8988T (cell line): Measurements from ENCODE around the gene KCNA5.

ENCODE experiments used
- DNase-seq: peaks from one replicate; pipeline ENCODE4 v3.0.0; 2011

The KCNA5 gene

DNA sequence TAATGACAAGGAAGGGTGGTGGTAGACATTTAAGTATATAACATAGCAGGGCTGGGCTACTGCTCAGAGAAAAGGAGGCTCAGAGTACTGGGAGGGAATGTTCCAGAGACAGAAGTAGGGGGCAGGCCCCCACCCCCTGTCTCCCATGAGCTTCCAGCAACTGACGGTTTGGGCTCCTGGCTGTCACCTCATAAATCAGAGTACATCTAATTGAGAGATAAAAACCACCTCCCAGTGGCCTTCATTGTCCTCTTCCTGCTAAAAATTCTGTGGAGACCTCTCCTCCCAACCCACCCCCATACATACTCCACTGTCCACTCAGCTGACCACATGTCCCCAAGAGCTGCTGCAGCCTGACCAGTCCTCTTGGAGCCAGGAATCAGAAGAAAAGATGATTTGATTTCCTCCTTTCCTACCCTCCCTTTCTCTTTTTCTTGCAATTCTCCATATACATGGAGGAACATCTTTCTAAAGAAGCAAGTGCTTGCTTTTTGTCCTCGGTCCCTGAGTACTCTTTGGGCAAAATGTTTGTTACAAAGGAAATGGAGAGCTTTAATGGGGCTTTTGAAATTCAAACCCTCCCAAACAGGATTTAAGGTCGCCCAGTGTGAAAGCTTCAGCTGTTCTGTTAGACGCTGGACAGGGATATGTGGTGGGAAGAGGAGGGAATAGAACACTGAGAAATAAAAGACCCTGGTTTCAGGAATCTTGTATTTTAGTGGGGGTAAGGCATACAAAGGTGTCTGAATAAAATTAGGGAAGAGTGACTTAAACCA is 16.4 kb upstream of the KCNA5 start:
- no peak for DNase-seq

DNA sequence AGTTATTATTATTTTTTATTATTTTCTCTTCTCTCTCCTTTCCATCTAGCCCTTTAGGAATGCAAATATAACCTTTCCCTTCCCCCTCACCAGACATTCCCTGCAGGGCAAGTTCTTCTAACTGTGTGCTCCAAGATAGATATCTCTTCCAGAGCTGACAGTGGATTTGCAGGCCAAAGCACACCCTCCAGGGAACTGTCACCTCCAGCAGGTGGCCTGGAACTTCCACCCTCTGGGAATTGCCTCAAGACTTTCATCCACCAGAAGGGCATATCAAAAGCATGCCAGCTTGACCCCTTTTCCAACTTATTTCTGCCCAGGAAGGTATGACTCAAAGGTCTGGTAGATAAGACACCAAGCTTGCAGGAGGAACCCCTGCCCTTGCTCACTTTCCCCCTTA is 13.6 kb upstream of the KCNA5 start:
- no peak for DNase-seq

DNA sequence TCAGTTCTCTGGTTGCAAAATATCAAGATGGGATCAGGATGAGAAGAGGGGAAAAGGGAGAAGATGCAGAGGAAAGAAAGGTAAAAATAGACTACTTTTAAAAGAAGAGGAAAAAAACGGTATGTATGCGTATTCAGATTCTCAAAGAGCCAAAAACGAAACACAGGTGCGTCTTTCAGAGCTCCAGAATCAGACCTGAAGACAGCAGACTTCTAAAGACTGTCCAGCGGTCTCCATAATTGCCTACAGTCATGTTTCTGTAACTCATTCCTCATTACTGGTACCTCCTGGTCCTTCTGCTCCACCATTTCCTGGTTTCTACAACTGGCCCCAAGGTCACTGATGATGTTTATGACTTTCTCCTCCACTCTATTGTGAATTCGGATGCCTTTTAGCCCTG is 12.4 kb upstream of the KCNA5 start:
- no peak for DNase-seq

DNA sequence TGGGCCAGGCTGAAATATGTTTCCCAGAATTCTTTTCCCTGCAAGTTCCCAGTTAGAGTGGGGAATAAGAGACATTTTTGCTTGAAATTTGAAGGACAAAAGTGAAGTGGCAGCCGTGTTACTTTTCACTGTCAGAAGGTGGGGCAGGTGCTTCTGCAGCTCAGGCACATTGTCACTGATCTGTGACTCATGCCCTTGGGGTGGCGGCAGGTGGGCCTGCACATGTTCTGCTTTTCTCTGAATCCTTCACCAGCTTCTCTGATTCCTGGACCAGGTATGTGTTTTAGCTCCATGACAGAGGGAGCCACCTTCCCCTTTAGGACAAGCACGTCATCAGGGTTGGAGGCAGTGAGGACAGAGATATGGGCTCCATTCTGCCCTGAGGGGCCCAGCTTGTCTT is 11.7 kb upstream of the KCNA5 start:
- DNase-seq: no peak

DNA sequence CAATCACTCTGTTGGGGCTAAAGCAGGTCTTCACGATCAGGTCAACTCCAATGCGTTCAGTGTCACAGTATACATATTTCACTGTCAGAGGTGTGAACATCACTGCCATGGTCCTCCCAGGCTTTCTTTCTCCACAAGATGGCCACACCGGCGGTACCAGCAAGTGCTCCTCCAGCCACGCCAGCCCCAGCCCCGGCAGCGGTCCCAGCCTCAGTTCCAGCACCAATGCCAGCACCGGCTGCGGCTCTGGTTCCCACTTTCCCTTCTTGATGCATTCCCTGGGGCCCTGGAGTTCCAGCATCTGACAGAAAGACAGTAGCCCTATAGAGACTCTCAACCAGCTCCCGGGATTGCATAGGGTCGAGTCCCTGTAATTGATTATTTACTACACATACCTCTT is 10.9 kb upstream of the KCNA5 start:
- no peak for DNase-seq

DNA sequence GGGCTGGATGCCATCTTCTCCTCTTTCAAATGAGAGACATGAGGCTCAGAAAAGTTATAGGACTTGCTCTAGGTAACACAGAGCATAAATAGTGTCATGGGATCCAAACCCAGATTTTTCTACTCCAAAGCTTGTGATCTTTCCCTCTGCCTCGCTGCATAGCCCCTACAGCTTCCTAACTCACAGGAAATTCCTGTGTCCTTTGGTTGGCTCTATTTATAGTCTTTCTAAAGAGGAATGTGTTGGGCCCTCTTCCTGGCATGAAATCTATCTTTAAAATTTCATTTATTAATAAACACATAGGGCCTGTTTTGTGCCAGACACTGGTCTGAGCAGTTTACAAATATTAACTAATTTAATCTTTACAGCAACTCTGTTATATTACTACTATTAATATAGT is 9.8 kb upstream of the KCNA5 start:
- DNase-seq: no peak

DNA sequence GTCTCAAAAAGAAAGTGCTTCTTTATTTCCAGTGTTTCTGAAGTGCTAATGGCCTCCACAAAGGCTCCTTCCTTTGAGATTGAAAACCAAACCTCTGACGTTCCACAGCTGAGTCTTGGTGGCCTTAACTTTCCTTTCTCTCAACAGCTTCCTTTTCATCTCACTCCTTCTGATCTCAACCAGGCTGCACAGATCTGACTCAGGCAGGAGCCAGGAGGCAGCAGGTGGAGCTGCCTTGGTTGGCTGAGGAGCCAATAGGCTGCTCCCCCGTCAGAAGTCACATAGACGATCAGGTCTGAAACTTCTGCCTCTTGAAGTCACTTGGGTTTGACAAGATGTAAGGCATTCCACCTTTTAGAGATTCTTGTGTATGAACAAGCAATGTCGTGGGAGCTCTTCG is 9.1 kb upstream of the KCNA5 start:
- DNase-seq: no peak

DNA sequence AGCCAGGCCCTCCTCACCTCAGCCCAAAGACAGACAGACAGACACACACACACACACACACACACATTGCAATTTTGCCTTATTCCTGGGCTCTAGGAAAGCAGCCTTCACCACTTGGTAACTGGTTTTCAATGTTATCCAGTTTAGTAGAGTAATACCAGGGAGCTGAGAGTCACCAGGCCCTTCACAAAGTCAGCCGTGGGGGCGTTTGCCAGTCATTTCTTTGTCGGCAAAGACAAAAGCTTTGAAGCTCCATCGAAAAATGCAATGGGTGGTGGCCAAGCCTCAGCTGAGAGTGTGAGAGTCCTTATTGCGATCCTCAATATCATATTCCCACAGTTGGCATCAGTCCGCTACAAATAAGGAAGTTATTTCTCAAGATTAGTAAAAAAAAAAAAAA is 8.1 kb upstream of the KCNA5 start:
- DNase-seq: no peak

DNA sequence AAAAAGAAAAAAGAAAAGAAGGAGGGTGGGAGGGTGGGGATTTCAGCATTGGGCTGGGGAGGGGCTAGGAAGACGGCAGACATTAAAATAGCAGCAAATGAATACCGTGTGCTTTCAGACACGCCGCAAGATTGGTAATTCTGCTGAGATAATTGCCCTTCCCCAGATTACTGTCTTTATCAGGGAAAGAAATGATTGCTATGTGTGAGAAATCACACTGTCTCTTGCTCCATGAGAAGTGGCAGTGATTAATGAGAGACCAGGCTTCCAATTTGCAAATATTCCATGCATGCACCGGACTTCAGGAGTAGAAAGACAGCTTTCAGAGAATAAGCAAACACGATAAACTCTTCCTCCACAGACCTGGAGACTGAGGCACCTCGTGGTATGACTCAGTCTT is 7.6 kb upstream of the KCNA5 start:
- no peak for DNase-seq

DNA sequence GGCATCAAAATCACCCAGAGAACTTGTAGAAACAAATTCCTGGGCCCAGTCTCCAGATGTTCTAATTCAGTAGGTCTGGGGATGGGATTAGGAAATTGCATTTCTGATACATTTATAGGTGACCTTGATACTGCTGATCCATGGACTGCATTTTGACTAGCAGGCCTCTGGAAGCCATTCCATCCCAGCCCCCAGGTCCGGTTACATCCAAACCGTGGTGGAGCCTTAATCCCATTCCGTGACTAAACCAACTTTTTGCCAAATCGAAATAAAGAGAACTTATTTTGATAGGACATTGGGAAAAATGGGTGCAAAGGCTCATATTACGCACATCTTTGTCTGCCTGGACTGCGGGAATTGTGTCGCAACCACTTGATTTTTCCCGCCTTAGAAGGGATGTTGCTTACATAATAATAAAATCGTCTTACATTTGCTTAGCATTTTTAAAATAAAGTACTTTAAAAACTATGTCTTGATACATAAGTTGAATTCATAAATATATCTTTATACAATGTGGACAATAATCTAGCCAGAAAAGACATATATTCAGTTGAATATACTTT is 5.8 kb upstream of the KCNA5 start:
- no peak for DNase-seq

DNA sequence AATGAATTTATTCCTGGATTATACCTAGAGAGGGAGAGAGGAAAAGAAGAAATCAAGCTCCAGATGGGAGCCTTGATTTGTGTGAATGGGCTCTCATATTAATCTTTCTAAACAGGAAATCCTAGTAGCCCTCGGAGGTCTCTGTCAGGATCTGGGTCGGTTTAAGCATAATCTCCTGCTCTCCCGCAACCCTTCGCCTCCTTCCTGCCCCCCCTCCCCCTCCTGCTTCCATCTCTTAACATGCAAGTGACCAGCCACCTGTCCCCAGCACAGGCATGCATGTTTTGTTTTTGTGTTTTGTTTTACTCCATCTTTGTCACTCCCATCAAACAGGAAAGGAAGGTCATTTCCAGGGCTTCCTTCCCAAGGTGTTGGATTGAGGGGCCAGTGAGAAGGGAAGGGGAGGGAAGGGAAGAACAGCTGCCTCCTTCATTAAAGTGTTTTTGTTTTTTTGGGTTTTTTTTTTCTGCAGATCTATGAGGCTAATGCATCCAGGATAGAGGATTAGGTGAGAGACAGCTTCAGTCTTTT is 4.8 kb upstream of the KCNA5 start:
- DNase-seq: no peak

DNA sequence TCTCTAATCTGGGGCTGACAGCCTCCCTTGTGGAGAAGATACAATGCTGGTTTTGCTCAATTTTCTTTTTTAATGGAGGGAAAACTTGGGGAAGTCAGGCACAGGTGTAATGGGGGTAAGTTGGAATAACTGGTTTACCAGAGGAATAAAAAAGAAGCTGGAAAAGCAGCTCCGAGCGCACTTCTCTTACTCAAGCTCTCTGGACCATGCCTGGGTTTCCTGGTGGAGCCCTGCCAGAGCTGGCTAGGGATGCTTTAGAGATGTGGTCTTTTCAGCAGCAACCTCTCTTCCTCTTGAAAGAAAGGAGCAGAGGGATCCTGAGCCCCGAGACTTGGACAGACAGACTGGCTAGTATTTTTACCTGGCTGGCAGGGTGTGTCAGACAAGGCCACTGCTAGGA is 3.9 kb upstream of the KCNA5 start:
- DNase-seq: no peak

DNA sequence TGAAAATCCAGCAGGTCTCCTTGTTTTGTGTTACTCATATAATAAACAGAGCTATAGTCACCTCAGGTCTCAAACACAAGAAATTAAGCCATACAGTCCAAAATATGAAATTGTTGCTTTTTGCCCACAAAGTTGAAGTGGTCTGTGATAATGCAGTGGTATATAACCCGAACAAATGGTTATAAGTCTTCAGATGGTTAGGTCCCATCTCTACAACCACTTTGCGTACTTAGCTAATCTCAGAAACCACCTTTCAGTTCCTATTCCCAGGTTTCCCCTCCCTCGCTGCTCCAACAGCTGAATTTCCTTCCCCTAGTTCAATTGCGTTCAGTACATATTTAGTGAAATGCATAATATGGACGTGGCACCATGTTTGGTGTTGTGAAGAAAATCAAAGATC is 3.3 kb upstream of the KCNA5 start:
- no peak for DNase-seq

DNA sequence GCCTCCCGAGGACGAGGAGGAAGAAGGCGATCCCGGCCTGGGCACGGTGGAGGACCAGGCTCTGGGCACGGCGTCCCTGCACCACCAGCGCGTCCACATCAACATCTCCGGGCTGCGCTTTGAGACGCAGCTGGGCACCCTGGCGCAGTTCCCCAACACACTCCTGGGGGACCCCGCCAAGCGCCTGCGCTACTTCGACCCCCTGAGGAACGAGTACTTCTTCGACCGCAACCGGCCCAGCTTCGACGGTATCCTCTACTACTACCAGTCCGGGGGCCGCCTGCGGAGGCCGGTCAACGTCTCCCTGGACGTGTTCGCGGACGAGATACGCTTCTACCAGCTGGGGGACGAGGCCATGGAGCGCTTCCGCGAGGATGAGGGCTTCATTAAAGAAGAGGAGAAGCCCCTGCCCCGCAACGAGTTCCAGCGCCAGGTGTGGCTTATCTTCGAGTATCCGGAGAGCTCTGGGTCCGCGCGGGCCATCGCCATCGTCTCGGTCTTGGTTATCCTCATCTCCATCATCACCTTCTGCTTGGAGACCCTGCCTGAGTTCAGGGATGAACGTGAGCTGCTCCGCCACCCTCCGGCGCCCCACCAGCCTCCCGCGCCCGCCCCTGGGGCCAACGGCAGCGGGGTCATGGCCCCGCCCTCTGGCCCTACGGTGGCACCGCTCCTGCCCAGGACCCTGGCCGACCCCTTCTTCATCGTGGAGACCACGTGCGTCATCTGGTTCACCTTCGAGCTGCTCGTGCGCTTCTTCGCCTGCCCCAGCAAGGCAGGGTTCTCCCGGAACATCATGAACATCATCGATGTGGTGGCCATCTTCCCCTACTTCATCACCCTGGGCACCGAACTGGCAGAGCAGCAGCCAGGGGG is 979 bp downstream of the KCNA5 start:
- DNase-seq: no peak

DNA sequence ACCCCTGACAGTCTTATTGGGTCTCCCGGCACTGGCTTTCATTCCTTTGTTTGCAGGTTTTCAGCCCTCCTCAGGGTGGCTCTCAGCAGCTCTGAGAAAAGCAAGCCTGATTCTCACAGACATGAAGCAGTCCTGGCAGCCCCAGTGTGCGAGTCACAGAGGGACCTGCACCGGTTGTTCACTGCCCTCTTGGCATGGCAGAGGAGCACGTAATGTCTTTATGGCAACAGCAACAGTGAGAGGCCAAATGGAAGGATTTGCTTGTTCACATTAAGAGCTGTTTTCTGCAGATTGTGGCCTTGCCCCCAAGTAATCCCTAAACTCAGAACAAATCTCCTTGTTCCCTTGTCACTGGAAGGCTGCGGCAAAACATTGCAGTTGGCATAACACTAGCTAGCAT is 3.4 kb downstream of the KCNA5 start:
- DNase-seq: no peak

DNA sequence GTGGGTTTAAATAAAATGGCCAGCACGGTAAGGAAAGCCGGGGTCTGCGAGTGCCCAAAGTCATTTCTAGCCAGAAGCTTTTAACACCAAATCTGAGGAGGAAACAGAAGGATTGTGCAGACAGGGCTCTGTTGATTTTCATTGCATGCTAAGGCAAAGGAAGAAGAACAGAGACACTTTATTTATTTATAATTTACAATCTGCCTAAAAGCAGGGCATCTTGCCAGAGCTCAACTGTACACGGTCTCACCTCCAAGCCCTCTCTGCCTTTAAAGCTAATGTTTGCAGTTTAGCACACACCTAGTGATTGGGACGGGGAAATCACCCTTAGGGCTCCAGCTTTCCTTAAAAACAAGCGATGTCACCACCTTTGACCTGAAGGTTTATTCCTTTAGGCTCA is 4.0 kb downstream of the KCNA5 start:
- no peak for DNase-seq

DNA sequence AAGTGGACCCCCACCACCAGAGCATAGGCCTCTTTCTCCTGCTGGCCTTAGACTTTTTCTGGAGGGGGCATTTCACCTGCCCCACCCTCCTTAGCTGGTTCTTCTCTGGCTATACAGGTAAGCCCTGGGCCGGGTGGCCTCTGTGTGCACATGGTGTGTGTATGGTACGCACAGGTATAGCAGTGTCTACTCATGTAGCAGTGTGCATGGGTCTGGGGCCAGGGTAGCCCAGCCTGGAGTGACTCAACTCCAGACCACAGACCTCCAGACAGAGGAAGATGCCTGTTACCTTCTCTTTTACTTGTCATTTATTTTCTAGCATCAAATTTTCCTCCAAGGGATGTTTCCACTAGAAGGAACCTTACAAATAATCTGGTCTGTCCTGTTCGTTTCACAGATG is 6.9 kb downstream of the KCNA5 start:
- DNase-seq: no peak

DNA sequence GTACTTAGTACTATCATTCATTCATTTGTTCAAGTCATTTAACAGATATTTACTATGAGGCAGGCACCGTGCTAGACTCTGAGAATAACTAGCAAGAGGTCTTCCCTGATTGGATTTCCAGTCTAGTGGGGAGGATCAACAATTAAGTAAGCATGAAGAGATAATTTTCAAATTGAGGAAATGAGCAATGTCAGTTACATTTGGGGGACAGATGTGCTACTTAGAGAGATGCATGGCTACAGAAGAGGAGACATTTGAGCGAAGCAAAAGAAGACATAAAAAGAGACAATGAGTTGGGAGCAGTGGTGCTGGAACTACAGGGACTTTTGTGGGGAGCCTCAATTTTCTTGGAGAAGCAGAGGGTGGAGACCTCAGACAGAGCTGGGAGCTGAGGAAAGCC is 7.7 kb downstream of the KCNA5 start:
- no peak for DNase-seq

DNA sequence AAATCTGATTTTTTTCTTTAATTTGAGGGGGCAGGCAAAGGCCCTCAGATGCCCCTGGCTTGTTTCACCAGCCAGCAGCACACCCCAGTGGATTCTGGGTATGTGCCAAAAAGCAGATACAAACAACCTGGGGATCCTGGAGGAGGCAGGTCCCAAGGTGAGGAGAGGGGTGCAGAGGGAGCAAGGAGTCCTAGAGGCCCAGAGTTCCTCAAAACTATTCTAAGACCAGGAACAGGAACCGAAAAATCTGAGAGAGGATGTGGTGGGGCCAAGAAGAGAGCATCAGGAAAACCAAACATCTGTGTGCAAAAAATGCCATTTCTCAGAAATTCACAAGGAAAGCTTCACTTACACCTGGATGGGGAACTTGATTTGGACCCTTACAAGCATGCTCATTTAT is 8.2 kb downstream of the KCNA5 start:
- no peak for DNase-seq

DNA sequence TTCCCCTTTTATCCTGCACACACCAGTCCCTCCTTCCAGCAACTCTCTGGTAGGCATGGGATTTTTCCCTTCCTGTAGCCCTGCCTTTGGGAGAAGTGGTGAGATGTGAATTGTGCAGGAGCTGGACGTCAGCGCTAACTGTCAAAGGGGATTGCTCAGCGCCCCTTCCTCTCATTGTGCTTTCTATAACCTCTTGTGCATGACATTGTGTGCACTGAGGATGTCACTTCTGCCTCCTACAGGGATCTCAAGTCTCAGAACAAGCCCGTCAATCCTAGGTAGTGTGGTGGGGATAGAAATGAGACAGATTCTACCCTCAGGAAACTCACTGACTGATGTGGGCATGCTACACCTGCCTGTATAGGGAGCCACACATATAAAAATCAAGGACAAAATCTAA is 8.7 kb downstream of the KCNA5 start:
- DNase-seq: no peak

DNA sequence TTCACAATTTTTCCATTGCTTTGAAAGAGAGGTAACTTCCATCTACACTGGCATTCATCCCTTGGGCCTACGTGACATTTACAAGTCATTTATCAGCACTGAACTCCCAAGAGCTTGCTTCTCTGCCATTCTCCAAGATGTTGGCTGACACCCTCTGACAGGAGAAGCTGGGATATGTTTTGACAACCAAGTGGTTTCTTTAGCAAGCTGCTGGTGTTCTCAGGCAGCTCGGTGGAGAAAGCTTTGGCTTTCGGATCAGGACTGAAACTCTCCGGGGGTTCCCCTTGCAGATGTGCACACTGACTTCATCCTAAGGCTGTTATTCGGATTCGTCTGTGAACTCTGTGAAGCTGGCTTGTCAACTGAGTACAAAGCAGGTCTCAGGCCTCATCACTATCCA is 15.7 kb downstream of the KCNA5 start:
- DNase-seq: no peak

DNA sequence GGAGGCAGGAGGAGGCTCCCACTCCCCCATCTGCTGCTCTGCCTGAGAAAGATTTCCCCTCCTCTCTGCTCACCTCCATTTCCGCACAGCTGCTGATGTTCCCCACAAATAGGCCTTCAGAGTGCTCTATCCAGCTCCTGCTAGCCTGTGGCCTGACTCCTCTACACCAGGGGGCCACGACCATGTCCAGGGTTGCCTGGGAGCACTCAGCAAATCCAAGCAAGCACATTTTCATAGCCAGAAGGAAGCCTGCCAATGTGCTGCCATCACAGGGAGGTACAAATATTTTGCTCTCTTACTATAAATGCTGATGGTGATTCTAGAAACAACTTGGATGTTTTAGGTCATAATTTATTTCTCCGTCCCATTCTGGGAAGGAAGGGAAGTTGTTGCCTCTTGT is 17.3 kb downstream of the KCNA5 start:
- no peak for DNase-seq

DNA sequence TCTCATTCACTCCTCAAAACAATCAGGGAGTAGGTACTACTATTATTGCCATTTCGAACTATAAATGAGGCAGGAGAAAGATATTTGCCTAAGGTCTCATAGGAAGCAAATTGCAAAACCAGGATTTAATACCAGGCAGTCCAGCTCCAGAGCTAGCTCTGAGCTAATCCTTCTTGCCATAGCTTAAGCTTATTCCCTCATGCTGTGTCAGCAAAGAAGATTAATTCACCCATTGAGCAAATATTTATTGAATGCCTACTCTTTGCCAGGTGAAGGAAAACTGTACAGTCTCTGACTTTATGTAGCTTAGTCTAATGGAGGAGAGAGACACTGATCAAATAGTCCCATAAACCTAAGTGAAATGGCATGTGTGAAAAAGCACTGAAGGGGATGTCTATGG is 19.5 kb downstream of the KCNA5 start:
- DNase-seq: no peak

DNA sequence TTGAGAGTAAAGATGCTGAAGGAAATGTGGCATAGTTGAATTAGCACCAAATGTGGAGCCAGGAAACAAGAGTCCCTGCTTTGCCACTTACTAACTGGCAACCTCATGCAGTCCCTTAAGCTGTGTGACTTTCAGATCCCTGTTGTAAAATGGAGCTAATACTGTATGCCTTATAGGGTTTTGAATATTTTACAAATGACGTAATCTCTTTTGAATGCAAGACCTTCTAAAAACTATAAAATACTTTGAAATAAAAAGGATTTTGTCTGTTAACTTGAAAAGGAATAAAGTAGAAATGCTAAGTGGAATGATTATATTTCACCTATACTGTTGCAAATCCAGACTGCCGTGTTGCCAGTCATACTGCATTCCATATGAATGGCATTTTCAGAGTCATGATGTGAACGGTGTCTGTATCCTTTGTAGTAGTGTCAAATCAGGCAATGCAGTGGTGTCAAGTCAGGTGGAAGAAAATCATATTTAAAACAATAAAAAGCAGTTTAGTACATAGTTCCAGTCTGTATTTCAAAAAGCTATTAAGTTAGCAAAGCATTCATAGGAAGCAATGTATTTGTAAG is 21.3 kb downstream of the KCNA5 start:
- DNase-seq: no peak
